Fibroblast of lung (primary cell): ENCODE results near the gene USP21.

Experiments
- EZH2 ChIP-seq: IDR thresholded peaks from 2 replicates; pipeline ENCODE4 v1.5.1; 2012; ENCODE audit warnings: low read length, control low read depth, mild to moderate bottlenecking; ENCODE audit errors: missing control alignments
- TF ChIP-seq, protein P1 (sequence below), 2 donors: IDR thresholded peaks in 1 of 2; conservative IDR thresholded peaks in 1 of 2; 1 replicate in 1 of 2; 2 replicates in 1 of 2; pipeline ENCODE4 v1.5.1; 2011 to 2012; ENCODE audit warnings: low read length in 2 of 2, control low read depth in 1 of 2, inconsistent platforms in 1 of 2, low read depth in 1 of 2, mild to moderate bottlenecking in 1 of 2

DNA sequence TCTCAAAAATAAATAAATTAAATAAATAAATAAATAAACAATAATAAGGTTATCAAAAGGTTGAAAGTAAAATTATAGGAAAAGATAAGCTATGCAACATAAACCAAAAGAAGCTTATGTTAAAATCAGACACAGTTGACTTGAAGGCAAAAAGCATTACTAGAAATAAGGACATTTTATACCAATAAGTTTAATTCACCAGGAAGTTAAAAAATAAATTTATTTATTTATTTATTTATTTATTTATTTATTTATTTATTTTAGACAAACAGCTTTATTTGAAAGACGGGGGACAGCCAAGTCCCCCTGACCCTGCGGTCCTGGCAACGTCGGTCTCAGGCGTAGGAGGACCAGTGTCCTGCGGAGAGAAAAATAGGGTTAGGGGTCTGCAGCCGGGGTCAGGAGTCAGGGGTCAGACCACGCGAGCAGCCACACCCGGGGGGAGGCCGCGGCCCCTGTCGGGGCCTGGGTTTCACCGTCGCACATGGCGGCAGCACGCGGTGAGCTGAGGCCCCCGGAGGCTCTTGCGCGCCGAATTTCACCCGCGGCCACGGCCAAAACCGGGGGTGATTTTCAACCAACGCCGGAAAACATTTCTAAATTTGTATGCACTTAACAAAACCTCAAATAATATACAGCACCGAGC is 18.4 kb upstream of the USP21 start:
- TF ChIP-seq, protein P1, sequence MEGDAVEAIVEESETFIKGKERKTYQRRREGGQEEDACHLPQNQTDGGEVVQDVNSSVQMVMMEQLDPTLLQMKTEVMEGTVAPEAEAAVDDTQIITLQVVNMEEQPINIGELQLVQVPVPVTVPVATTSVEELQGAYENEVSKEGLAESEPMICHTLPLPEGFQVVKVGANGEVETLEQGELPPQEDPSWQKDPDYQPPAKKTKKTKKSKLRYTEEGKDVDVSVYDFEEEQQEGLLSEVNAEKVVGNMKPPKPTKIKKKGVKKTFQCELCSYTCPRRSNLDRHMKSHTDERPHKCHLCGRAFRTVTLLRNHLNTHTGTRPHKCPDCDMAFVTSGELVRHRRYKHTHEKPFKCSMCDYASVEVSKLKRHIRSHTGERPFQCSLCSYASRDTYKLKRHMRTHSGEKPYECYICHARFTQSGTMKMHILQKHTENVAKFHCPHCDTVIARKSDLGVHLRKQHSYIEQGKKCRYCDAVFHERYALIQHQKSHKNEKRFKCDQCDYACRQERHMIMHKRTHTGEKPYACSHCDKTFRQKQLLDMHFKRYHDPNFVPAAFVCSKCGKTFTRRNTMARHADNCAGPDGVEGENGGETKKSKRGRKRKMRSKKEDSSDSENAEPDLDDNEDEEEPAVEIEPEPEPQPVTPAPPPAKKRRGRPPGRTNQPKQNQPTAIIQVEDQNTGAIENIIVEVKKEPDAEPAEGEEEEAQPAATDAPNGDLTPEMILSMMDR (conservative IDR thresholded peaks at IDR 0.05 in 1 of 2, IDR thresholded peaks at IDR 0.05 in 1 of 2; ENCODE audit: low read depth in 1 of 2, low read length in 2 of 2), result no peak
- TF ChIP-seq EZH2, result no peak
